GM19193 (cell line): Measurements from ENCODE around the gene RSPRY1.

ENCODE experiments used
- POLR2A ChIP-seq: IDR thresholded peaks from 4 replicates; pipeline ENCODE4 v1.6.1; 2011; ENCODE audit not compliant: insufficient read depth, insufficient read length; ENCODE audit errors: extremely low read depth

The RSPRY1 gene

DNA sequence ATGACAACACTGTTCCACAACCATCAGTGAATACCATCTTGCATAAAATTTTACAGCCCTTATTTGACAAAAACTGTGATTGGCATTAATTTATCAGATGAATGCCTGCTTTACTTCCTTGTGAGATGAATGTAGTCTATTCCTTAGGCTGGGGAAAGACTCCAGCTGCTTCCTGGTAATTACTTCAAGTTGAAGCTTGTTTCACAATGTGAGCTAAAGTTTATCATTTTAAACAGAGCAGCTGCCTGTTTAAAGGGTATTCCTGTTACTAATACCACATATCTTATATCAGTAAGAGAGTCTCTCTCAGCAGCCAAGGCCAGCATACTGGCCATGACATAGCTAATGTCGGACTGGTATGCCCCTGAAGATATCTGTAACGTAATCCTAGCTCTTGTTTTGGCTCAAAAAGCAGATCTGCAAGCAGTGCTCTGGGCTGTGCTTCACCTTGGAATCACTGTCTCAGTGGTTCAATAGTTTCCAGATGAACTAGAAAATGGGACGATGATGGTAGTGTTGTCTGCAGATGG, 45.8 kb downstream of the RSPRY1 start:
- no peak for TF ChIP-seq POLR2A

DNA sequence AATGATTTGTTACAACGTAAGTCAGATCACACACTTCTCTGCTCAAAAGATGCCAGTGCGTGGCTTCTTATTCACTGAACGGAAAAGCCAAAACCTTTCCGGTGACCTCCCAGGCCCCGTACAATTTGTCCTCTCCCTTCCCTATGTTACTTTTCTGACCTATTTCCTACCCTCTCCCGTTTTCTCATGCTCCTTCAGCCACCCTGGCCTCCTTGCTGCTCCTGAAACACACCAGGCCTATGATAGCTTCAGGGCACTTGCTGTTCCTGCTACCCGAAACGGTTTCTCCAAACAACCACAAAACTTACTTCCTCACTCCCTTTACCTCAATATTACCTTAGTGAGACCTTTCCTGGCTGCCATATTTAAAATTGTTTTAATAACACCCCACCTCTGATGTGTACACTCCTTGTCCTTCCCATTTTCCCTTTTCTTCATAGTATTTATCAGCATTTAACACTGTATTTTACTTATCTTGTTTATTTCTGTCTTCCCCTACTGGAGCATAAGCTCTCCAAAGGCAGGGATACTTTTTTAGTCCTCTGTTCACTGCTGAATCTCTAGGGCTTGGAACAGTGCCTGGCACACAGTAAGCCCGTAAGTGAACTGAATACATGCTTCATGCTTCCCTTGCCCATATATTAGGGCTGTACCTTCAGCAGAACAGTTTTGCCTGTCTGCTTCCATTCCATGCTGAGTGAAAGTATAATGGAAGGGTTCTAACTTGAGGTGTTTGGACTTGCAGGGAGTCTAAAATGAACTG, 48.0 kb downstream of the RSPRY1 start:
- TF ChIP-seq POLR2A: no peak

DNA sequence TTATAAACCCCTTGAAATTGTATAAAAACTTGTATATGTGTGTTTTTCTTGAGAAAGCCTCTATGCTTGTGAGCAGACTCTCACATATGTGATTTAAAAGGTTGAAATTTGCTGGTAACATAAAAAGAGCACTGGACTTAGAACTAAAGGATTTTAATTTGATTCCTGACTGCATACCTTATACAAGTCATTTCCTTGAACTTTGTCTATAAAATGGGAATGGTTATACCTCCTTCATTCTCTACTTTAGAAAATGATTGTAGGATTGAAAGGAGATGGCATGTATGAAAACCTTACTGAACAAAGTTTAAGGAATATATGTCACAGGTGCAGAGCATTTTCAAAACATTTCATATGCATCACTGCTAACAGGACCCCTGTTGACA, 48.6 kb downstream of the RSPRY1 start:
- TF ChIP-seq POLR2A: no peak

DNA sequence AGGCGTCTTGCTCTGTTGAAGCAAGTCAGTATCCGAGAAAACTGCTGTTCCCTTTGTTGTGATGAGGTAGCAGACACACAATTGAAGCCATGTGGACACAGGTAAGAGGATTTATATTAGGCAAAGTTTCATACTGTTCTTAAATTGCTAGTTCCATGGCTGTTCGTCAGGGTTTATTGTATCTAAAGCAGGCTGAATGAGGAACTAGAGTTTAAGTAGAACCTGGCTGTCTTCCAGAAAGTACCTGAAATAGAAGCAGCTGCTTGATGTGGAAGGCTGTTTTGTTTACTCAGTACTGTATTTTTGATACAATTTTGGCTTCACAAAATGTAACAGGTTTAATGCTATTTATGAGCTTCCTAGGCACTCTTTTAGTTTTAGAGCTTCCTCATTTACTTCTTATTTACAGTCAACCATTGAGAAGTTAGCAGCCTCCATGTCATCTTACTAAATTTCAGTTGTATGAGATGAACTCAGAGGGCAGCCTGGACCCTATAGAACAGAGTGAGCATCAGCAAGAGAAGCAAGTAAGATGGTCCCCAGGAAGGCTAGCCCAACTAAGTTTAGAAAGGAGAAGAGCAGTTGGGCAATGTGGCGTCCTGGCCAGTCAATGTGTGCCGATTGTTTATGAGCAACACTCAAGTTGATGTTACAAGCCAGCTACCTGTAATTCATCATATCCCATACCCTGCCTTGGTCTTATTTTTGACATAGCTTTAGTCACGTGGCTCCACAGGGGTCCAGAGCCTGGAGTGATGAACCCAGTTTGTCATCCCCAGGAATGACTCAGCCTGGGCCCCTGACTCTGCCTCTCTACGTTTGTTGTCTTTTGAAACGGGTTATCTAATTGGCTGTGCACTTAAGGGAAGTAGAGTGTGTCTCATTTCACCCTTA, 49.2 kb downstream of the RSPRY1 start:
- no peak for TF ChIP-seq POLR2A

DNA sequence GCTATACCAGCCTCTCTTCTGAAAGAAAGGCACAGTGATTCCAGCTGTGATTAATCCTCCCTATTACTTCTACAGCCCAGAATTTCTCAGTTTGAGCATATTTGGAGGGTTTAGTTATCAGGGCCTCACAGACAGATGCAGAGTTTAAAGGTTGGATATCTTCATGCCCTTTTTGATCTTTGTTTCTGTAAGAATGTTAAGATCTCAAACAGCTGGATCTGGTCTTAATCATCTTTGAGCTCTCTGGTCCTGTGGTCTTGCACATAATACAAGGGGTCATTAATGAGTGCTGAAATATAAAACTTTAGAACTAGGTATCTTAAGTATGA, 49.9 kb downstream of the RSPRY1 start:
- no peak for TF ChIP-seq POLR2A

DNA sequence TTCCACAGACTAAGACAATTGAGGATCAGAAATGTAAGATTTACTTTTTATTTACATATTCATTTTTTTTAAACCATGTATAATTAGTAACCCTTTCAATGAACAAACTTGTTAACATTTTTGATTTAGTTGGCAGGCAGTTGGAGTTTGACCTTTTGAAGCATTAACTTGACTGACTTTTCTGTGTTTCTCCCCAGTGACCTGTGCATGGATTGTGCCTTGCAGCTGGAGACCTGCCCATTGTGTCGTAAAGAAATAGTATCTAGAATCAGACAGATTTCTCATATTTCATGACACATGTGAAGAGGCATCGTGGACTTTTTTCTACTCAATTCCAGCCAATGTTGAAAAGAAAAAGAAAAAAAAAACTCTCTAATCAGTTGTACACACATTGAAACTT, 52.6 kb downstream of the RSPRY1 start:
- TF ChIP-seq POLR2A: no peak

DNA sequence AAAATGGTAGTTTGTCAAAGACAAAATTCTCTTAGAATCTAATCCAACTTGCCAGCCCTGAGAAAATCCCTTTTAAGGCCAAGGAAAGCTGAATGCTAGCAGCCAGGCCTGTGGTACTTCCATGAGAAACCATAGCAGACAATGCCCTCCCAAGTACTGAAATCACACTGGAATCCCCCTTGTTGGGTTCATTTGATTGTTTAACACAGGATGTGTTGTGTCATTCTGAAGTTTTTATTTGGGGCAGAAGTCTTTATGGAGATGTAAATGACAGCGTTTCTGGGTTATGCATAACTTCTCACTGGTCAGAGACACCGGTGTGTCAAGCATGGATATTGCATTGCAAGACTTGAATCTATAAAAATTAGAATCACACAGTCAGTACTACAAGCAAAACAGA, 53.0 kb downstream of the RSPRY1 start:
- no peak for TF ChIP-seq POLR2A

DNA sequence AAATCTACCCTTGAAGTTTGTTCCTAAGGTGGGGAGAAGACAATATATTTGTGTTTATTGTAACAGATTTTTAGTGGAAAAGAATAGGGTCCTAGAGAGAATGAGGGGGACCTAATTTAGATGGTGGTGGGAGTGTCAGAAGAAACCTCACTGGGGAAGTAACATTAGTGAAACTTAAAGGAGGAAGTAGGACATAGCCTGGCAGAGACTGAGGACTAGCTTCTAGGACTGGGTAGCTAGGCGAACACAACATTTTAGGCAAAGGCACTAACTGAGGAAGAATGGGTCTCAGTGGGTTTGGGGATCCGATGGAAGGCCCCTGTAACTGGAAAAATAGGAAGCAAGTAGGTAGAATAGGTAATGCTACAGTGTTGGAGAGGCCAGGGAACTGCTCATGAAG, 54.7 kb downstream of the RSPRY1 start:
- no peak for TF ChIP-seq POLR2A

DNA sequence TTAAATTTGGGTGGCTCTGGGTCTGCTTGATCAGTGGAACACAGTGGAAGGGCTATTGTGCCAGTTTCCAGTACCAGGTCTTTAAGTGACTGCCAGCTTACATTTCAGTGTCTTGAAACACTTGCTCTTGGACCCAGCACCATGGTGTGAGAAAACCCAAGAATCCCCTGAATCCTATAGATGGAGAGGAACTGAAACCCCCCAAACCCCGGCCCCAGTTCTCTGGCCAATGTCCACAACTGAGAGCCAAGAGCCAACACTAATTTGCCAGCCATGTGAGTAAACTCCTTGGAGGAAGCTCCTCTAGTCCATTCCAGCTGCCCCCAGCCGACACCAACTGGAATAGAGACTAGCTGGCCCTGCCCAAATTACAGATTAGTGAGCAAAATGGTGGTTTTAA, 56.5 kb downstream of the RSPRY1 start:
- TF ChIP-seq POLR2A: no peak

DNA sequence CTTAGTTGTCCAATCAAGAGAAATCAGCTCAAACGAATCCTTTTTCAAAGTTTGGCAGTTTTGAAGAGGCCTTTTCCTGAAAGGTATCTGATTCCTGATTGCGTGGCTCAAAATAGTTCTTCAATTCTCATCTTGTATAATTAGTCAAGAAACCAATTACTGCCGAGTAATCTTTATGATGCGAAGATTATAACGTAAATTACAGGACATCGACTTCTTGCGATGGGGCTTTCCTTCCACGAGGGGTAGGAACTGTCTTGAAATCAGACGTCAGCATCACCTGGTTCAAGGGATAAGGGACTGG, 58.3 kb downstream of the RSPRY1 start:
- TF ChIP-seq POLR2A: no peak

DNA sequence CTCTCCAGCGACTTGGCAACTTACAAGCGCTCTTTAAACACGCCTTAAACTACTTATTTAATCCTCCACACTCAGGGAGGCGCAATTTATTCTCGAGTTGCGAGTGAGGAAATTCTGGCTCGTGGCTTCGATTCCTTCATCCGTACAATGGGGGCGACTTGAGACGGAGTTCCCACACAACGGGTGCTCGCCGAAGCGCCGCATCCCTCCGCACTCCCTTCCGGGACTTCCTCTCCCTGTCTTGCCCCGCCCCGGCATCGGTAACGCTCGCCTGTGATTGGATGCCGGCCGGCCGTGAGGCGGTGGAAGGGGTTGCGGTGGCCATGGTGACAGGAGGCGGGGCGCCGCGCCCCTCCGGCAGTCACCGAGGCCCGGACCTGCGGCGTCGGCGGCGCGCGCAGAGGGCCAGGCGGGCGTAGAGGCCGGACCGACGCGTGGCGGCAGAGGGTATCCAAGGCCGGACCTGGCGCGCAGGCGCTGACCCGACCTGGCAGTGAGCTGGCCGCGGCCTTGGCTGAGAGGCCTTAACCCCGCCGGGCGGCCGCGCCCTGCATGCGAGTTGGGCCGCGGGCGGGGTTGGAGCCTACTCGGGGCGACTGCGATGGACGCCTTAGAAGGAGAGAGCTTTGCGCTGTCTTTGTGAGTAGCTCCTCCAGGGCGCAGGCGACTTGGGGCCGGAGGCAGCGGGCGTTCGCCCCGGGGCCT, 58.8 kb downstream of the RSPRY1 start, which contains the start of gene ARL2BP:
ARL2BP (plus strand) TSS at position 493 of the 705 bp plus-strand sequence; CDS start at position 602, 109 bp downstream.
- peak; percentile 91 for TF ChIP-seq POLR2A

DNA sequence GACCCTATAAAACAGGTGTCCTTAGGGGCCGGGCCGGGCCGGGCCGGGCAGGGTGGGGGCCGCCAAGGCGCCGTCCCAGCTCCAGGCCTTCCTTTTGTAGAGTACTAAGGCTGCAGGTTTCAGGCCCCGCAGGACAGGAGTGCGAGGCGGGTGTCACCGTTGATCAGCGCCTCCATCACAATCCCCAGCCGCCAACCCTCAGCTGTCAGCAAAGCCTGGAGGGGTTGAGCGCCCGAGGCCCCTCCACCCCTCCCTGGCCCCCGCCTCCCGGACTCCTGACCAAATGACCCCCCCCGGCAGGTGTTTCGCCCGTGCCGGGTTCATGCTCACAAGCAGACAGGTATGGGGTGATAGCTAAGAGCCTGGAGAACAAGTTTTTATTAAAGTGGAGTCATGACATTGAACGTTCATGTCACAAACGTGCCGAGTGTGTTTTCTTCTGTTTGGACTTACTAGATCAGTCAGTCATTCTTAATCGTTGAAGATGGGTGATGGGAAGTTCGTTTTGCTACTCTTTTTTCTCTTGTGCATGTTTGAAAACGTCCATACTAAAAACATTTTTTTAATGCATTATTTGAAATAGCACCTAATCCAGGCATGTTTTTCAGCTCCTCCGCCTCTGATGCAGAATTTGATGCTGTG, 59.5 kb downstream of the RSPRY1 start:
- no peak for TF ChIP-seq POLR2A

DNA sequence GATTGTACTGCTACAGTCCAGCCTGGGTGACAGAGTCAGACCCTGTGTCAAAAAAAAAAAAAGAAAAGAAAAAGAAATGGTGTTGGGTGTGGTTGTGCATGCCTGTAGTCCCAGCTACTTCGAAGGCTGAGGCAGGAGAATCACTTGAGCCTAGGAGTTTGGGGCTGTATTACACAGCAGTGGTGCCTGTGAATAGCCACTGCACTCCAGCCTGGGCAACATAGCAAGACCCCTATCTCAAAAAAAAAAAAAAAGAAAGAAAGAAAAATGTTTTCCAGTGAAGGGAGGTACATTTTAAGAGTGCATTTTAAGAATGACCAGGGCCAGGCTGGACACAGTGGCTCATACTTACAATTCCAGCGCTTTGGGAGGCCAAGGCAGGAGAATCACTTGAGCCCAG, 65.2 kb downstream of the RSPRY1 start:
- TF ChIP-seq POLR2A: no peak

DNA sequence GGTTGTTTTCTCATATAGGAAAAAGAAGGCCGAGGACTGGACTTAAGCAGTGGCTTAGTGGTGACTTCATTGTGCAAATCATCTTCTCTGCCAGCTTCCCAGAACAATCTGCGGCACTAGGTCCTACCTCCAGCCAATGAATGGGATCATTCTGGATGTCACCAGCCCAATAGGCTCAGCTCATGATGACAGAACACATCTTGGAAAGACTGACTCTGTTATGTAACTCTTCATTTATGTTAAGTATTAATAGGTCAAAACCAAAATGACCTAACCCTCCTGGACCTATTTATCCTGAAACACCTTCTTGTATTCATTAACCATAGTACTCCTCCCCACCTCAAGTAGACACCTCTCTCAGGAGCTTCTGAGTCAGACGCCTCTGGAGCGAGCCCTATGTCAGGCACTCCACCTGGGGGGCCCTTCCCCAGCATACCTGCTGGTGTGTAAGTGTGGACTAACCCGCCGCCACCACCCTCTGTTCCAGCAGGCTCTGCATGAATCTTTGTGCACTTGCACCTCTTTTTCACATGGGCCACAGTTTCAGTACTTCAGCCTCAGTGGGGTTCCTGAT, 66.1 kb downstream of the RSPRY1 start:
- no peak for TF ChIP-seq POLR2A
